Measurements from ENCODE around the gene TFAP2B.

Gene TFAP2B

DNA sequence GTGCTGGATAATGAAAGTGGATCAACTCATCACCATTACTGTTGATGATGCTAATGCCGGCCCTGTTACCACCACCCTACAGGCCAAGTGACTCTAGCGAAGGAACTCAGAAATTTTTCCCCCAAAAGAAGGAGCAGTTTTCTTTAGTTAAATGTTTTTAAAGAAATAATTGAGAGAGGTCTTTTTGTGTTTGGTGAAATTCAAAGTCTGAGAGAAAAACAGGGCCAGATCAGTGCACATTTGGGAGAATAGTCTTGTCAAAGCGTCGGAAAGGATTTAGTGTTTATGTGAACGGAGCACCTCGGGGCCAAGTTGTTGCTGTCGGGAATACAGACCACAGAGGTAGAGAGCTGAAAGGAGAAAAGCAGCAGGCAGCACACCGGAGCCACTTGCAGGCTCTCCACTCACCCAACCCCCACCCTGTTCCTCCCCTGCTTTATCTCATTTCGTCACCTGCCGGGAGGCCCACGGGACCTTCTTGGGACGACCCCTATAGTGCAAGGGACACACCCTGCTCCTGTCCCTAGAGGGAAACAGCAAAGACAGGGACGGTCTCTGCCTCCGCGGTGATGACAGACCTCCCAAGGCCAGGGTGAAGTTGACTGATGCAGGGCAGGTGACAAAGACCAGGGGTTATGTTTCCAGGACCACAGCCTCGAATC lies 6.8 kb downstream of the TFAP2B start:
- DNase-seq, result no peak

DNA sequence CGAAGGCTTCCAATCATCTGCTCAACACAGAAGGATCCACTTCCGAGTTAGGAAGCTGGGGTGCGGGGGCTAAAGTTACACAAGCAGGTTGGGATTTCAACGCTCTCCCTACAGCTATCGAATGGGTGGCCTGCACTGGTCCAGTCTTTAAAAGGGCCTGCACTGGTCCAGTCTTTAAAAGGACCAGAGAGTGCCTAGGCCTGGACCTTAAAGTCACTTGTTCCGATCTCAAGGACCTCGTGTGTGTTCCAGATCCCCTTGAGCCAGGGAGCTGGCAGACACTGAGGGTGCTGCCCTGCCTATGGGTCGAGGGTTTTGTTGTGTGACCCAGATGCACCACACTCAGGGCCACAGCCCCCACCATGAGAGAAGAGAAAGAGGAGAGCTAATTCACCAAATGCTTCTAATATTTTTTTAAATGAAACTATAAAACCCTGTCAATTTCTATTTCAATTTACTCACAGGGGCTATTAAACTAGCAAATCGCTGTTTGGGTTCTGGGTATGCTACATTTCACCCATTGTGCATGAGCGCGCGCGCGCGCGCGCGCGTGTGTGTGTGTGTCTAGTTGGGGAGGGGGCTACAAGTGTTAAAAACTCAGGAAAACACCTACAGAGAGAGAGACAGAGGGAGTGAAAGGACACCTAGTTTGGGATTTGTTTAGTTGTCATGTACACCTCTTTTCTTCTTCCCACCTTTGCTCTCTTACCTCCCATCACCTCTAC lies 7.5 kb downstream of the TFAP2B start:
- no peak for DNase-seq

DNA sequence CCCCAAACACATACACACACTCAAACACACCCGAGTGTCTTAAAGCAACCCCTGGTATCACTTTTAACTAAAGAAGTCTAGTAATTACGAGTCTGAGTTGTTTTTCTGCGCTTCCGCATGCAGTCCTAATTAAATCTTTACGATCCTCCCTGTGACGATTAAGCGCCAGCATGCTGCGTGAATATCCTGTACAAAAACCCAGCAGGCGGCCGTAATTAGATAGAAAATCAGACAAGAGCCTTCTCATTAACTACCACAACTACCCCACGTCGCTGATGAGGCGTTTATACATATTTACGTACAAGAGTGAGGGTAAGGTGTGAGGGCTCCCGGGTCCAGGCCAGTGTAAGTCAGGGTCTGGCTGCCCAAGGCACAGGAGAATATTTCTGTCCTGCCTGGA lies 8.1 kb downstream of the TFAP2B start:
- no peak for DNase-seq

DNA sequence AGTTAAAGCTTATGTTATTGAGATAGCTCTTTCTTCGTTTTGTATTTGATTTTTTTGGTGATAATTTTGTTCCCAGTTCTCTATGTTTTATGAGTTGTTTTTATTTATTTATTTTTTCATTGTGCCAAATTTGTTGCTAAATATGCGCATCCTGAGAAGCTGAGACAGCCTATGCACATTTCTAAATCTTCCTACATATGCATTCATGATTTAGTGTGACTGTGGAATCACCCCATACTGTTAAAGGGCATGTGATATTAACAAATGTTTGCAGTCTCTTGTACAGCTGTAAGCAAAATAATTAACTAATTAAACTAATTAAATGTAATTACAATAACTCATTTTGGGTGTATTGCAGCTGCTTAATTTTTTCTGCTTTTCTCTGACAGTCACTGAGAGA lies 10.4 kb downstream of the TFAP2B start:
- no peak for DNase-seq

DNA sequence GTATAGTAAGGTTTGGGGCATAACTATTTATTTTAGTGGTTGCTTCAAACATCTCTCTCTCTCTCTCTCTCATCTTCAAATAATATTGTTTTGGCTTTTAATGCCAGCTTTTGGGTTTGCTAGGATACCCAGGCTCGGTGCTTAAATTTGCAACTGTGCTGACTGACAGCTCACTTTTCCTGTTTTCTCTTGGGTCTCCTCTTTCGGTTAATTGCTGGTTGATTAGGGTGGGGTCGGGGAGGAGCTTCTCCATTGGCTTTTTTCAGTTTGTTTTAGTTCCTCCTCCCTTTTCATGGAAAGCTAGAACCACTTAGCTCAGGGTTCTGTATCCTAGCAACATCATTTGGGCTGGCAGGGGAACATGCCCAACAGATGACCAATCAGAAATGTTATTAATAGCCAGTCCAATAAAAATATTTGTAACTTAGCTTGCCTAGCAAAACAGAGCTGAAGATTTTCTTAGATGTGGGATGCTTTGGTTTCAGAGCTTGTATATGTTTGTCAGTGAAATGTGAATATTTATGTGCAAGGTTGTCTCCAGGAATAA lies 11.3 kb downstream of the TFAP2B start:
- no peak for DNase-seq

GRCh38 chr6:50831186-50831585 lies 12.5 kb downstream of the TFAP2B start:
- DNase-seq, result no peak

DNA sequence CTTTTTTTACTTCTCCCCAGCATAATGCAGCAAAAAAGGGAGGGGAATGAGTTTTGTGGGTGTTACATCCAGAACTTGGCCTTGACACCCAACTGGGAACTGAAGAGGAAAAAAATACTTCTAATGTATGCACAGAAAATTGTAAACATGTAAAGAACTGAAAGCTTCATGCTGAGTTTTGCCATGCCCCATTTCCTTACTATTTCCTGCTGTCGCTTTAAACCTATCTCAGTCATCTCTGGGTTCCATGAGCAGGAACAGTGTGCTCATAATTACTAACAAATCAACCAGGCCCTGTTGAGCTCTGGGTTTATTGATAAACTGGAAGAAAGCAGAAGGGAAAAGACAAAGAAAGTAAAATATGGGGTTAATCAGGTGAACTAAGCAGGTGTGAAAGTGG lies 14.2 kb downstream of the TFAP2B start:
- DNase-seq, result no peak

GRCh38 chr6:50834929-50835410 lies 16.3 kb downstream of the TFAP2B start:
- no peak for DNase-seq

DNA sequence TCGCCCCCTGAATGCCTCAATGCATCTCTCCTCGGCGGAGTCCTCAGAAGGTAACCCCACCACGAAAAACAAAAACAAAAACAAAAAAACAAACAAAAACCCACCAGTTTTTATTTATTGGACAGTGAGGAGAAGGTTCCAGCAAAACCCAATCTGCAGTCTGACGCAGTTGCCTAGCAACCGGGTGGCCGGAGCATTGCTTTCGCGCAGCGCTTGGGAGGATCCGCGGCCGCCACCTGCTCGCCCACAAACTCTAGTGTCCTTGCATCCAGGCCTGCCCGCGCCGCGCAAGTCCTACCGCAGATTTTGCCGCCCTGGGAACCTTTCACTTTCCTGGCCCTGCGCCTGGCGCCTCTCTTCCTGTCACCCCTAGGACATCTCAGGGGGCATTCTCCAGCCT lies 17.6 kb downstream of the TFAP2B start:
- DNase-seq, result no peak

GRCh38 chr6:50837589-50838445 lies 19.1 kb downstream of the TFAP2B start:
- DNase-seq, result no peak

DNA sequence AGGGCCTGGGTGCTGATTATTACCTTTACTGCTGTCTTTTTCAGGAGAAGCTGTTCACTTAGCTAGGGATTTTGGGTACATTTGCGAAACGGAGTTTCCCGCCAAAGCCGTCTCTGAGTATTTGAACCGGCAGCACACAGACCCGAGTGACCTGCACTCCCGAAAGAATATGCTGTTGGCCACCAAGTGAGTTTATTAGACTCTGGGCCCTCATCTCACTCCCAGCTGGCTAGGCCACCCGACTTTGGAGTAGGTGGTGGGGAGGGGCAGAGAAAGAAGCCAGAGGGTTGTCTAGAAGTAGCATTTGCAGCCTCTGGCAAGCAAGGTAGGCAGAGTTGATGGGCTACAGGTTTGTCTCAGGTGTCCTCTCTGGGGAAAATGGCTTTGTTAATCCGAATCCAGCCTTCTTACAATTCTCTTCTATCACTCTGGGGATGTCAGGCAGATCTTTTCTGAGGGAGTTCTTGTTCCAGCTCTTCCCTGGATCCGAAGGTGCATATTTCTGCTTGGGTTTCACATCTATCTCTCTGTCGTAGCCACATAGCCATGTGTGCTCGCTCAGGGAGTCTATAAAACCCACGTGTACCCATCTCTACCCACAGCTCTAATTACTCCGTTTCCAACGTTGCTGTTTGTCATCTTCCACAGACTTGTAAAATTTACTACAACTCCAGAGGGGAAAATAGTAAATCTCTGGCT lies 21.6 kb downstream of the TFAP2B start:
- no peak for DNase-seq

DNA sequence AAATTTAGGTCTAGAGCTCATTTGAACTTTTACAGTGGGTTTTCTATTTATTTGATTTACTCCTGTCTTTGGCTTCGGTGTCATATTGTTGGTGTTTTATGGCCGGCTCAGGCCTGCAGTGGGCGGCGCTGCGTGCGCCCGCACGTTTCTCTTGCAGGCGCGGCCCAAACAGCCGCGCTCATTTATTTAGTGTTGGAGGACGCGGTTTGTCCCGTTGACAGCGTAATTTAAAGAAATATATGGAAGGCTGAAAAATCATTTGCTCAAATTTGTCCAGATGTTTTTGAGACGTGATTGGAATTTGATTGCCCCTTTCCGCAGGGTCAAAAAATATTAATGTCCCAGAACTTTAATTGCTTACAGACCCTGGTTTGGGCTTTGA lies 22.1 kb downstream of the TFAP2B start:
- DNase-seq, result no peak

- DNase-seq, result no peak
Measured at GRCh38 chr6:50842446-50842845, 23.8 kb downstream of the TFAP2B start.

DNA sequence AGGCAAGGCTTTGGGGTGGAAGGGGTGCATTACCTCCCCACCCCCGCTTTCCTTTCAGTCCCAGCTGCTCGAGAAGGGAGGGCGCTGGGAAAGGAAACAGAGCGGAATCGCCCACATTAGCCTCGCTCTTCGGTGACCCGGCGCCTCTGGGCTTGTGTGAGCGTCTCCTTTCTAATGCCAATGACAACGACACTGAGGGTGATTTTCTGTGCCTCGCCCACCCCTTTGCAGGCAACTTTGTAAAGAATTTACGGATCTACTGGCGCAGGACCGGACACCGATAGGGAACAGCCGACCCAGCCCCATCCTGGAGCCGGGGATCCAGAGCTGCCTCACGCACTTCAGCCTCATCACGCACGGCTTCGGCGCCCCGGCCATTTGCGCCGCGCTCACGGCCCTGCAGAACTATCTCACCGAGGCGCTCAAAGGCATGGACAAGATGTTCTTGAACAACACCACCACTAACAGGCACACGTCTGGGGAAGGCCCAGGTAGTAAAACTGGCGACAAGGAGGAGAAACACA lies 24.3 kb downstream of the TFAP2B start:
- no peak for DNase-seq

DNA sequence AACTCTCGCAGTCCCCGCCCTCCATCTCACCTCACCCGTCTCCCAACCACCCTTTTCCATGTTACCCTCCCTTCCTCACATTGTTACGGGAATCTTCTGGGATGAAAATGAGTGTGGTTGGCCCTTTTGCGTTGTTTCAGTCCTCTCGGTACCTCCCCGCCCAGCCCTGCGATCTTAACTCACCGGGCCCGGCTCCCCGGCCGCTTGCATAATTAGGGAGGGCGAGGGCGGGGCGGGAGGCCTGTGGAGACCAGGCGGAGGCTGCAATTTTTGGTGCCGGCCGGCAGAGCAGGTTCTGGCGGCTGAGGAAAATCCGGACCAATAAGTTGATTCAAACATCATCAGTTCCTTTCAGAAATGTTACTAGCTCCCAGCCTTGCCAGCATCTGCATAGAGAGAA lies 25.2 kb downstream of the TFAP2B start:
- DNase-seq, result no peak

GRCh38 chr6:50845499-50846143 lies 26.9 kb downstream of the TFAP2B start:
- DNase-seq, result no peak

DNA sequence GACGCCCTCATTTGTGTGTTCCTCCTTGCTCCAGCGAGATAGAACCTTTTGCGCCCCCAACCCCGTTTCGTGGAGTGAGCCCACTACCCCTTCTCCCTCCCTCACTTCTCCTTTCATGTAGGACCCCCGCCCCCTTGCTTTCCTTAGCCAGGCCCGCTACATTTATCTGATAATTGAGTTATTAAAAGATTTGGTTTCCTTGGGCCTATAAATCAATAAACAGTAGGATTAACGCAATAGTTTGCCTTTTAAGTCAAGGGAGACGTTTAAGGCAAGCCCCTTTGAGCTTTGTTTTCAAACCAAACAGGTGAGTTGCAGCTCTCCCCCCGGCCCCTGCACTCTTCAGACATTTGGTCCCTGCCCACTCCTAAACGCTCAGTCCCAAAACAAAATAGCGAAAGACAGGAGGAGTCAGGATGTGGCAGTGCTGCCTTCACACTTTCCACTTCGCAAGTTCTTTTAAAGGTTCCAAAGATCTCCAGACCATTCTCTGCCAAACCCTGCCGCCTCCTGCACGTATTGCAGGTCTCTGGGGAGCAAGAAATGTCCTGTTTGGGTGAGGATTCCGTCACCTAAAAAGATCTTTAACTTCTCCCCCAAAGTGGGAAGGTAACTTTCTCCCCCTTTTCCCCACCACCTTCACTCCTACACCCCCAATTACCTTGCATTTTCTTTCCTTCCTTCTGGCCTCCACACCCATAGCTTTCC lies 27.6 kb downstream of the TFAP2B start:
- DNase-seq, result no peak

DNA sequence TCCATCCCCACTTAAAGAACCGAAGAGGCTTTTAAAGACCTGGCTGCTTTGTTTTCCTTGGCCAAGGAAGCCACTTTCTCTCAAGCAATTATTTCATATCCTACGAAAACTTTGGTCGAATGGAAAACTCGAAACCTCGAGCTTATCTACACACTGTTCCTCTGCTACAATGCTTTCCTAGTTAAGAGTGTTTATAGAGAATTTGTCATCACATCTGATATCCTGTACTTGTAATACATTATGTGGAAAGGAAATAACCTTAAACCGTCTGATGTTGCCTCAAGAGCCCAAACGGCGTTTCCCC lies 28.1 kb downstream of the TFAP2B start:
- DNase-seq, result no peak

GRCh38 chr6:50847890-50848594 lies 29.4 kb downstream of the TFAP2B start:
- DNase-seq, result no peak

GRCh38 chr6:50848989-50849795 lies 30.5 kb downstream of the TFAP2B start:
- DNase-seq, result no peak

All from kidney glomerular epithelial cell (primary cell).